ENCODE results near the gene ARMC10. TPM values are rescaled to one million over a fixed set of nuclear protein-coding genes. Genes with fewer than 3 reads are reported as not detected.

Gene ARMC10
- total RNA-seq, 4 donors from 2014 or later: 12.7 to 50.7 (median 27.0) TPM

DNA sequence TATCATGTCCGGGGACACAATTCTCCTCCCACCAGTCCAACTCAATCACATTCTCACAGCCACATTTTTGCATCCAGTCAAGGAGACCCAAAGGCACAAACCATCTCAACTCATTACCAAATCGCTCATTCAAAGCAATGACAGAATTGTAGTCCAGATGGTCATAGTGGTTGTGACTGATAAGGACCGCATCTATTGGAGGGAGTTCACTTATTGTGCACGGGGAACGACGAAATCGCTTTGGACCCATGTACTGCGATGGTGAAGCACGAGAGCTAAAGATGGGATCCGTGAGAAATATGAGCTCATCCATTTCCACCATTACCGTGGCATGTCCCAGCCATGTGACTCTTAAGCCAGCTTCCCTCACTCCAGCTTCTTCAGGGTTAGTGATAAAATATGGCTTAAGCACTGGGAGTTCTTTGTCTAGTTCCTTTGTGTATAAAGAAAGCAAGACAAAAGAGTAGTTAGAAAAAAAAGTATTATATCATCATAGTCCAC is 44.9 kb downstream of the ARMC10 start:
- no peak overlapping the region for H3K4me3 ChIP-seq
- no peaks in the 10 kb centered on the region for H3K9me3 ChIP-seq
- intact Hi-C loops (cut with DNase I; ENCODE audit: low total_unique reads) (no loop called here), in situ Hi-C loops (cut with MboI; ENCODE audit: low pct_ligation_motif_present in 1 of 4, low pct_unique_long_range_greater_than_20kb in 1 of 4, low sequenced_read_pairs in 3 of 4) (no loop called here)
- H3K36me3 ChIP-seq: peaks cover 0 to 8% (median 3%) of the 10 kb centered on the region in 4 donors
- no peak overlapping the region for H3K27ac ChIP-seq
- no peaks in the 10 kb centered on the region for H3K27me3 ChIP-seq
- DNase-seq: no peak
- H3K4me1 ChIP-seq: peaks cover 0 to 36% (median 15%) of the 10 kb centered on the region in 4 donors
- WGBS, 2 donors (ENCODE audit: low coverage in 1 of 2): 95 to 96% methylated on average over 9 to 11 of the region's 11 CpGs
- no peak for TF ChIP-seq POLR2A (IDR thresholded peaks at IDR 0.05)

GRCh38 chr7:103120362-103120761 is 45.4 kb downstream of the ARMC10 start:
- Histone ChIP-seq H3K27me3 (no peaks in the 10 kb centered on the region), H3K4me1 (peaks cover 0 to 40% (median 15%) of the 10 kb centered on the region in 4 donors), H3K36me3 (peaks cover 0 to 7% (median 3%) of the 10 kb centered on the region in 4 donors), H3K27ac (peak overlapping the region in 1 of 4 donors; percentile 71), H3K9me3 (no peaks in the 10 kb centered on the region), H3K4me3 (no peak overlapping the region)
- intact Hi-C loops (cut with DNase I; ENCODE audit: low total_unique reads) (no loop called here), in situ Hi-C loops (cut with MboI; ENCODE audit: low pct_ligation_motif_present in 1 of 4, low pct_unique_long_range_greater_than_20kb in 1 of 4, low sequenced_read_pairs in 3 of 4) (no loop called here)
- no peak for DNase-seq
- 87% methylated on average over 1 of the region's 1 CpG; no CpG with 5 or more reads in 1 of the 2 donors for WGBS, 2 donors (ENCODE audit: low coverage in 1 of 2)
- TF ChIP-seq CTCF (IDR thresholded peaks at IDR 0.05): no peak
- no peak for TF ChIP-seq EP300 (IDR thresholded peaks at IDR 0.05; ENCODE audit: low read depth)
- TF ChIP-seq POLR2A (IDR thresholded peaks at IDR 0.05): no peak
- TF ChIP-seq POLR2AphosphoS5 (IDR thresholded peaks at IDR 0.05): no peak

GRCh38 chr7:103121641-103122040 is 46.7 kb downstream of the ARMC10 start:
- H3K27me3 ChIP-seq: no peaks in the 10 kb centered on the region
- no peak for DNase-seq
- peak overlapping the region; percentile 57 to 71 (median 62) for H3K27ac ChIP-seq
- H3K9me3 ChIP-seq: no peaks in the 10 kb centered on the region
- no peak for TF ChIP-seq POLR2A (IDR thresholded peaks at IDR 0.05)
- no peak for TF ChIP-seq POLR2AphosphoS5 (IDR thresholded peaks at IDR 0.05)
- no peak for TF ChIP-seq EP300 (IDR thresholded peaks at IDR 0.05; ENCODE audit: low read depth)
- TF ChIP-seq CTCF (IDR thresholded peaks at IDR 0.05): no peak
- peaks cover 0 to 6% (median 2%) of the 10 kb centered on the region in 4 donors for H3K36me3 ChIP-seq
- no peak overlapping the region for H3K4me3 ChIP-seq
- intact Hi-C loops (cut with DNase I; ENCODE audit: low total_unique reads) (no loop called here), in situ Hi-C loops (cut with MboI; ENCODE audit: low pct_ligation_motif_present in 1 of 4, low pct_unique_long_range_greater_than_20kb in 1 of 4, low sequenced_read_pairs in 3 of 4) (no loop called here)
- peaks cover 0 to 48% (median 21%) of the 10 kb centered on the region in 4 donors for H3K4me1 ChIP-seq

DNA sequence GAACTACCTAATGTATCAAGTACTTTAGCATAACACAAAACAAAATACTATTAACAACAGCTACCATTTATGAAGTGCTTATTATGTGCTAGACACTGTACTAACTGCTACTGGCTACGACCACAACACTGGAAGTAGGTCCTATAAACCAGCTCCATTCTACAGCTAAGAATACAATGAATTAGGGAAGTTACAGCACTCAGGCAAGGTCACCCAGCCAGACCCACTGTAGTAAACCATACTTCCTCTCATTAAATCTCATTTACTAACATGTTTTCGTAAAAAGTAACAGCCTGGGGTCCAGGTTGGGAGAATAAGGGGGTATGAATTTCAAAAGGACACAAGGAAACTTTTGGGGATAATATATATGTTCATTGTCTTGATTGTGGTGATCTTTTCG is 48.6 kb downstream of the ARMC10 start:
- TF ChIP-seq CTCF (IDR thresholded peaks at IDR 0.05) (no peak), EP300 (IDR thresholded peaks at IDR 0.05; ENCODE audit: low read depth) (no peak), POLR2AphosphoS5 (IDR thresholded peaks at IDR 0.05) (no peak), POLR2A (IDR thresholded peaks at IDR 0.05) (no peak)
- intact Hi-C loops (cut with DNase I; ENCODE audit: low total_unique reads) (no loop called here), in situ Hi-C loops (cut with MboI; ENCODE audit: low pct_ligation_motif_present in 1 of 4, low pct_unique_long_range_greater_than_20kb in 1 of 4, low sequenced_read_pairs in 3 of 4) (no loop called here)
- no peaks in the 10 kb centered on the region for H3K27me3 ChIP-seq
- 49 to 51% methylated on average over 2 to 3 of the region's 3 CpGs for WGBS, 2 donors (ENCODE audit: low coverage in 1 of 2)
- no peak for DNase-seq
- H3K27ac ChIP-seq: peak overlapping the region in 2 of 4 donors; percentile 39 to 71
- H3K4me3 ChIP-seq: no peak overlapping the region
- H3K36me3 ChIP-seq: peaks cover 0 to 19% (median 2%) of the 10 kb centered on the region in 4 donors
- H3K4me1 ChIP-seq: peaks cover 0 to 52% (median 22%) of the 10 kb centered on the region in 4 donors
- no peaks in the 10 kb centered on the region for H3K9me3 ChIP-seq
